Tibial artery (tissue), 4 donors: ENCODE measurements around the gene CORO7.
A peak's percentile ranks its signal among the peaks of the same experiment; 100 is the strongest.

Experiments used
- DNase-seq, 2 donors: peaks; one replicate each; pipeline ENCODE4 v3.0.0-alpha.2; 2019
- H3K27ac ChIP-seq, 2 donors: fragments of 200-600 bp; sonication (generic) in 1 of 2; 1 replicate in 1 of 2; 2 replicates in 1 of 2; pipeline ENCODE4 v1.5.1; 2018 to 2019; ENCODE audit warnings: mild to moderate bottlenecking in 1 of 2
- H3K27me3 ChIP-seq, 2 donors: fragments of 200-600 bp; sonication (generic) in 1 of 2; one replicate each; pipeline versions ENCODE4 v1.5.1 to v1.6.0; 2016 to 2019
- H3K36me3 ChIP-seq, 3 donors: fragments of 200-600 bp; sonication (generic) in 2 of 3; one replicate each; pipeline ENCODE4 v1.5.1; 2016 to 2019; ENCODE audit warnings: mild to moderate bottlenecking in 2 of 3
- H3K4me1 ChIP-seq, 4 donors: fragments of 200-600 bp; sonication (generic) in 2 of 4; 1 replicate in 3 of 4; 2 replicates in 1 of 4; pipeline ENCODE4 v1.5.1; 2016 to 2019
- H3K4me3 ChIP-seq, 2 donors: fragments of 200-600 bp; sonication (generic) in 1 of 2; 1 replicate in 1 of 2; 2 replicates in 1 of 2; pipeline ENCODE4 v1.5.1; 2018 to 2019; ENCODE audit warnings: mild to moderate bottlenecking in 2 of 2
- H3K9me3 ChIP-seq, 3 donors: fragments of 200-600 bp; sonication (generic) in 1 of 3; one replicate each; pipeline ENCODE4 v1.5.1; 2016 to 2019
- intact Hi-C: fragments of 100-400 bp; cut with DNase I; formaldehyde crosslinking; loops from one replicate; pipeline ENCODE4 v1.15.0; 2023; ENCODE audit warnings: low total_unique reads
- TF ChIP-seq, protein P1 (sequence below), 2 experiments: fragments of 200-600 bp in 1 of 2; fragments of 450-650 bp in 1 of 2; IDR thresholded peaks; one replicate each; pipeline ENCODE4 v1.5.1; 2017 to 2019; ENCODE audit warnings: antibody characterized with exemption in 2 of 2, mild to moderate bottlenecking in 1 of 2, moderate library complexity in 1 of 2

CORO7 gene

GRCh38 chr16:4386951-4387565 is 29.3 kb downstream of the CORO7 start:
- Histone ChIP-seq H3K36me3 (peaks cover 11 to 27% (median 26%) of the 10 kb centered on the region in 3 donors), H3K4me3 (no peak overlapping the region), H3K9me3 (no peaks in the 10 kb centered on the region), H3K27ac (peak overlapping the region; percentile 90 to 93), H3K27me3 (no peaks in the 10 kb centered on the region), H3K4me1 (peaks cover 8 to 97% (median 88%) of the 10 kb centered on the region in 4 donors)
- intact Hi-C loops = no loop called here
- TF ChIP-seq, protein P1, sequence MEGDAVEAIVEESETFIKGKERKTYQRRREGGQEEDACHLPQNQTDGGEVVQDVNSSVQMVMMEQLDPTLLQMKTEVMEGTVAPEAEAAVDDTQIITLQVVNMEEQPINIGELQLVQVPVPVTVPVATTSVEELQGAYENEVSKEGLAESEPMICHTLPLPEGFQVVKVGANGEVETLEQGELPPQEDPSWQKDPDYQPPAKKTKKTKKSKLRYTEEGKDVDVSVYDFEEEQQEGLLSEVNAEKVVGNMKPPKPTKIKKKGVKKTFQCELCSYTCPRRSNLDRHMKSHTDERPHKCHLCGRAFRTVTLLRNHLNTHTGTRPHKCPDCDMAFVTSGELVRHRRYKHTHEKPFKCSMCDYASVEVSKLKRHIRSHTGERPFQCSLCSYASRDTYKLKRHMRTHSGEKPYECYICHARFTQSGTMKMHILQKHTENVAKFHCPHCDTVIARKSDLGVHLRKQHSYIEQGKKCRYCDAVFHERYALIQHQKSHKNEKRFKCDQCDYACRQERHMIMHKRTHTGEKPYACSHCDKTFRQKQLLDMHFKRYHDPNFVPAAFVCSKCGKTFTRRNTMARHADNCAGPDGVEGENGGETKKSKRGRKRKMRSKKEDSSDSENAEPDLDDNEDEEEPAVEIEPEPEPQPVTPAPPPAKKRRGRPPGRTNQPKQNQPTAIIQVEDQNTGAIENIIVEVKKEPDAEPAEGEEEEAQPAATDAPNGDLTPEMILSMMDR (IDR thresholded peaks at IDR 0.05) = no peak
- DNase-seq = peak in 1 of 2 donors; percentile 77

GRCh38 chr16:4386451-4386805 is 30.0 kb downstream of the CORO7 start:
- H3K4me1 ChIP-seq = peaks cover 8 to 97% (median 88%) of the 10 kb centered on the region in 4 donors
- H3K9me3 ChIP-seq = no peaks in the 10 kb centered on the region
- H3K4me3 ChIP-seq = no peak overlapping the region
- DNase-seq = peak in 1 of 2 donors; percentile 90
- H3K27ac ChIP-seq = peak overlapping the region; percentile 90 to 93
- peaks cover 17 to 34% (median 32%) of the 10 kb centered on the region in 3 donors for H3K36me3 ChIP-seq
- H3K27me3 ChIP-seq = no peaks in the 10 kb centered on the region
- TF ChIP-seq, protein P1 (IDR thresholded peaks at IDR 0.05) = no peak
- intact Hi-C loops = no loop called here

- Histone ChIP-seq H3K9me3 (no peaks in the 10 kb centered on the region), H3K27ac (peak overlapping the region; percentile 90 to 93), H3K4me1 (peaks cover 8 to 99% (median 93%) of the 10 kb centered on the region in 4 donors), H3K36me3 (peaks cover 19 to 39% (median 37%) of the 10 kb centered on the region in 3 donors), H3K27me3 (no peaks in the 10 kb centered on the region), H3K4me3 (no peak overlapping the region)
- TF ChIP-seq, protein P1 (IDR thresholded peaks at IDR 0.05) = no peak
- peak in 1 of 2 donors; percentile 82 for DNase-seq
- intact Hi-C loops = no loop called here
These were observed 30.5 kb downstream of the CORO7 start for GRCh38 chr16:4385789-4386450.

DNA sequence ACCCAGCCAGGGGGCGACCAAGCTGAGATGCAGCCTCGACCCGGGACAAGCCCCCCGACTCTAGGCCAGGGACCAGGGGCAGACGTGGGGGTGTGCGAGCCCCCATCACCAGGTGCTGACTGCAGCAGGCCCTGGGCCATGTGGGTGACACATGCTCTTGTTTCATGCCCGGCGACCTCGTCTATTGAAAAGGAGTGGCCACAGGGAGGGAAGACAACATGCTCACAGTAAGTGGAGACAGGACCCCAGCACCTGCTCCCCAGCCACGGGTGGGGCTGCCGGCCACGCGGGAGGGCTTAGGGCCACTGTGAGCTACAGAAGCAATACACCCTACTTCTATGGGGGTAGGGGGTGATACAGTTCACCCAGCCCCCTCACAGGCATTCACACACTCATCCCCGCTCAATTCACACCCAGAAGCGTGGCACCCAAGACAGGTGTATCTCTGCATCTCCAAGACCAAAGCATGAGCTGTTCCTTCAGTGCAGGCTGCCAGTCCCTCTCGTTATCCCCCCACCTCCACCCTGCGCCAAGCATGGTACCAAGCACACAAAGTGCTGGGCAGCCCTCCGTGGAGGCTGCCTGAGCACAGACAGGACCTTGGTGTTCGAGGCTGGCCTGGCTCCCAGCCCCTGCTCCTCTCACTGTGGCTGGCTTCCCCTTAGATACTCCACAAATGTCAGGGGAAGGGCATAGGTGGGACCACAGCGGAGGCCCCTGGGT is 31.2 kb downstream of the CORO7 start:
- Histone ChIP-seq H3K9me3 (no peaks in the 10 kb centered on the region), H3K36me3 (peaks cover 19 to 45% (median 43%) of the 10 kb centered on the region in 3 donors), H3K27ac (peak overlapping the region; percentile 90 to 93), H3K27me3 (no peaks in the 10 kb centered on the region), H3K4me1 (peaks cover 8 to 100% (median 98%) of the 10 kb centered on the region in 4 donors), H3K4me3 (no peak overlapping the region)
- DNase-seq = peak in 1 of 2 donors; percentile 77
- TF ChIP-seq, protein P1 (IDR thresholded peaks at IDR 0.05) = no peak
- intact Hi-C loops = no loop called here

DNA sequence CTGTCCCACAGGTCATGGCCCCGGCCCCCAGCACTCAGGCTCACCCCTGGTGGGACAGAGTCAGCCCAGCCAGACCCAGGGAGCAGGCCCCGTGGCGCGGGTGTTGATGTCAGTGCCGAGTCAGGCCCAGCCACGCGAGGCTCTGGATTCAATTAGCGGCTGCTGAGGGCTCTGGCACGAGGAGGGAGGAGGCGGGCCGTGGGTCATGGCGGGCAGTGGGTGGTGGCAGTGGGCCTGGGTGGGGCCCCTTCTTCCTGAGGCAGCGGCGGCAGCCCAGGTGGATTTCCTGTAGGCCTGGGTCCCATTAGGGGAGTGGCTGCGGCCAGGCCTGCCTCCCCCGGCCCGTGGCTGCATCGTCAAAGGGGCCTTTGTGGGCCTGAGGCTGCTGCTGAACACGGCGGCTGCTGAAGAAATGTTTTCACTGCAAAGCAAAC is 31.9 kb downstream of the CORO7 start:
- H3K9me3 ChIP-seq = no peaks in the 10 kb centered on the region
- peaks cover 8 to 100% (median 98%) of the 10 kb centered on the region in 4 donors for H3K4me1 ChIP-seq
- TF ChIP-seq, protein P1 (IDR thresholded peaks at IDR 0.05) = no peak
- intact Hi-C loops = no loop called here
- no peaks in the 10 kb centered on the region for H3K27me3 ChIP-seq
- H3K27ac ChIP-seq = peak overlapping the region; percentile 90 to 93
- no peak overlapping the region for H3K4me3 ChIP-seq
- peaks cover 19 to 45% (median 44%) of the 10 kb centered on the region in 3 donors for H3K36me3 ChIP-seq
- DNase-seq = peak in 1 of 2 donors; percentile 83
